OCI-LY3 (cell line): ENCODE data around the gene NOL4.

ENCODE experiments used
- H2AFZ ChIP-seq: fragments of 200-600, 300-600 bp; shearing (Covaris generic); 2 replicates; pipeline ENCODE4 v1.6.0; 2014; ENCODE audit warnings: antibody characterized with exemption, low read depth, low read length
- H3K27ac ChIP-seq: fragments of 200-600, 300-600 bp; sonication (generic); 2 replicates; pipeline ENCODE4 v1.5.1; 2014; ENCODE audit warnings: mild to moderate bottlenecking, low read length, moderate library complexity, mixed read lengths
- H3K27me3 ChIP-seq: fragments of 200-600, 300-600 bp; sonication (generic); 2 replicates; pipeline ENCODE4 v1.6.1; 2014; ENCODE audit warnings: low read depth, low read length, mixed read lengths
- H3K36me3 ChIP-seq: fragments of 200-600, 300-600 bp; sonication (generic); replicated peaks from 2 replicates; pipeline ENCODE3; 2014; ENCODE audit warnings: low read depth, low read length, mixed read lengths
- H3K4me1 ChIP-seq: fragments of 300-600, 200-600 bp; sonication (generic); 2 replicates; pipeline ENCODE4 v1.6.1; 2014; ENCODE audit warnings: low read length, mixed read lengths
- H3K4me2 ChIP-seq: fragments of 200-600, 300-600 bp; sonication (generic); 2 replicates; pipeline ENCODE4 v1.6.1; 2014; ENCODE audit warnings: low read length, mixed read lengths
- H3K4me3 ChIP-seq: fragments of 300-600, 200-600 bp; sonication (generic); 2 replicates; pipeline ENCODE4 v1.5.1; 2014; ENCODE audit warnings: antibody characterized with exemption, mild to moderate bottlenecking, low read length, moderate library complexity
- H3K79me2 ChIP-seq: fragments of 300-600, 200-600 bp; shearing (Covaris generic); 2 replicates; pipeline ENCODE4 v1.6.1; 2014; ENCODE audit warnings: mild to moderate bottlenecking, low read length, mixed read lengths
- H3K9ac ChIP-seq: fragments of 300-600, 200-600 bp; shearing (Covaris generic); 2 replicates; pipeline ENCODE4 v1.6.0; 2014; ENCODE audit warnings: mild to moderate bottlenecking, low read length, moderate library complexity
- H3K9me3 ChIP-seq: fragments of 200-600, 300-600 bp; shearing (Covaris generic); 2 replicates; pipeline ENCODE4 v1.6.1; 2014; ENCODE audit warnings: low read length, mixed read lengths; ENCODE audit not compliant: insufficient read depth
- H4K20me1 ChIP-seq: fragments of 200-600, 300-600 bp; sonication (generic); 2 replicates; pipeline ENCODE4 v1.6.1; 2016; ENCODE audit warnings: low read length, mixed read lengths; ENCODE audit not compliant: insufficient read depth
- EZH2phosphoT487 ChIP-seq: fragments of 200-600 bp; shearing (Covaris generic); IDR thresholded peaks from 2 replicates; pipeline ENCODE4 v1.6.1; 2018; ENCODE audit warnings: antibody characterized with exemption, mixed run types, low read depth
- TF ChIP-seq, protein P1 (sequence below): fragments of 200-600, 300-600 bp; sonication (generic); IDR thresholded peaks from 2 replicates; pipeline ENCODE4 v1.5.1; 2014; ENCODE audit warnings: antibody characterized with exemption, low read length, low read depth

NOL4 gene

DNA sequence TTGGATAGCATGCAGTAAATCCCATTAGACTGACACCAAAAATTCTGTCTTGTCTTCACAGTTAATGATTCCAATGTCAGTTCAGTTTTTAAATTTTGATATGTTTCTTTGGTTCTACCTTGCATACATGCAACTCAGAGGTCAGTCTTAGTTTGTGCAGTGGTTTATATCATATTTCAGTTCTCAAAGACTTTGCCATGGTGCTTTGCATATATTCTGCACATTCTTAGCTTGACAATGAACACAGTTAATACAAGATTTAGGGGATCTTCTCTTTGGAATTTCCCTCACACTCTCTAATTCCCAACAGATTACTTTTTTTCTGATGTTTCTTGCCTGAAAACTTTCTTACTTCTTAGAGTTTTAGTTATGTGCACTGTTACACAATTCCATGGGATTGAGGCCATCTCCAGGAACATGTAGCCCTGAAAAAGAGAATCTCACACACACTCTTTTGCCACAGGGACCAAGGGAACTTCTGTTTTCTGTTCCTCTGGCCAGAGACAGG lies 17.3 kb downstream of the NOL4 start:
- Histone ChIP-seq H4K20me1 (no peaks in the 10 kb centered on the region), H3K9me3 (no peaks in the 10 kb centered on the region), H3K36me3 (no peaks in the 10 kb centered on the region), H3K9ac (no peak overlapping the region), H3K79me2 (no peaks in the 10 kb centered on the region), H3K4me3 (no peak overlapping the region), H3K4me1 (no peaks in the 10 kb centered on the region), H3K27me3 (no peaks in the 10 kb centered on the region), H3K4me2 (no peak overlapping the region), H2AFZ (no peak overlapping the region; the same call in 1 of the 2 replicates), H3K27ac (no peak overlapping the region)
- TF ChIP-seq EZH2phosphoT487: no peak

DNA sequence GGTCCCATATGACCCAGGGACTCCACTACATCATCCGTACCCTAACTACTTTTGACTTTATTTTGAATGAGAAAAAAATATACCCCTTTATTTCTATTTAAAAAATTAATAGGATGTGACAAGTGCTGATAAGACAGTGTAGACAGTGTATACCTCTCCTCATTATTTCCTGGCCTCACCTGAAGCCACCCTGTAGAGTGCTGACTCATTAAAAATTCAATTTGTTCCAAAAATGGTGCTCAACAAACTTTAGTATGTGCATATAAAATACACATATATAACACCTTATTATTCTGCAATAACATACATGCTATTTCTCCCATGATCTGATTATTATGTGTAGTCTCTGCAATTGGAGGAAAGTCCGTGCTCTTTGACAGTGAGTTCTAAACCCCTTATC lies 20.8 kb downstream of the NOL4 start:
- H3K27me3 ChIP-seq: no peaks in the 10 kb centered on the region
- H3K27ac ChIP-seq: no peak overlapping the region
- no peak overlapping the region for H3K4me2 ChIP-seq
- no peaks in the 10 kb centered on the region for H4K20me1 ChIP-seq
- no peak for TF ChIP-seq EZH2phosphoT487
- TF ChIP-seq, protein P1, sequence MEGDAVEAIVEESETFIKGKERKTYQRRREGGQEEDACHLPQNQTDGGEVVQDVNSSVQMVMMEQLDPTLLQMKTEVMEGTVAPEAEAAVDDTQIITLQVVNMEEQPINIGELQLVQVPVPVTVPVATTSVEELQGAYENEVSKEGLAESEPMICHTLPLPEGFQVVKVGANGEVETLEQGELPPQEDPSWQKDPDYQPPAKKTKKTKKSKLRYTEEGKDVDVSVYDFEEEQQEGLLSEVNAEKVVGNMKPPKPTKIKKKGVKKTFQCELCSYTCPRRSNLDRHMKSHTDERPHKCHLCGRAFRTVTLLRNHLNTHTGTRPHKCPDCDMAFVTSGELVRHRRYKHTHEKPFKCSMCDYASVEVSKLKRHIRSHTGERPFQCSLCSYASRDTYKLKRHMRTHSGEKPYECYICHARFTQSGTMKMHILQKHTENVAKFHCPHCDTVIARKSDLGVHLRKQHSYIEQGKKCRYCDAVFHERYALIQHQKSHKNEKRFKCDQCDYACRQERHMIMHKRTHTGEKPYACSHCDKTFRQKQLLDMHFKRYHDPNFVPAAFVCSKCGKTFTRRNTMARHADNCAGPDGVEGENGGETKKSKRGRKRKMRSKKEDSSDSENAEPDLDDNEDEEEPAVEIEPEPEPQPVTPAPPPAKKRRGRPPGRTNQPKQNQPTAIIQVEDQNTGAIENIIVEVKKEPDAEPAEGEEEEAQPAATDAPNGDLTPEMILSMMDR: no peak
- no peak overlapping the region for H2AFZ ChIP-seq
- H3K79me2 ChIP-seq: no peaks in the 10 kb centered on the region
- H3K4me3 ChIP-seq: no peak overlapping the region
- H3K9me3 ChIP-seq: no peaks in the 10 kb centered on the region
- H3K9ac ChIP-seq: no peak overlapping the region
- H3K36me3 ChIP-seq: no peaks in the 10 kb centered on the region
- no peaks in the 10 kb centered on the region for H3K4me1 ChIP-seq

DNA sequence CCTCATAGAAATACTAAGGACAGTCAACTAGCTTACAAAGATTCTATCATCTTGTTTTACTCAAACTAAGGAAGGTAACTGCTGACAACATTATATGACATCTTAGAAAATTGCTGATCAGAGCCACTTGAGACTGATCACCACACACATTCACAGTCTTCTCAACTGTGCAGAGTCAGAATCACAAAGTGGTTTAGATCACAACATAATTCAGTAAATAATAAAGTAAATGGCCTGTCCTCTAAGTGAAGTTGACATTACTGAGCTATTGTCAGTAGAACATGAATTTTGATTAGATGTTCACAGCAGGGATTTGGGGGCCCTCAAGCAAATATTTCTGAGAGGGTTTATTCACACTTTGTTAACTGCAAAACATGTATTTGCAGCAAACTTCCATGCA lies 28.5 kb downstream of the NOL4 start:
- H3K27ac ChIP-seq: no peak overlapping the region
- no peaks in the 10 kb centered on the region for H4K20me1 ChIP-seq
- no peak overlapping the region for H3K4me3 ChIP-seq
- no peak overlapping the region for H3K9ac ChIP-seq
- H3K27me3 ChIP-seq: no peaks in the 10 kb centered on the region
- H3K79me2 ChIP-seq: no peaks in the 10 kb centered on the region
- H2AFZ ChIP-seq: no peak overlapping the region
- no peaks in the 10 kb centered on the region for H3K36me3 ChIP-seq
- no peaks in the 10 kb centered on the region for H3K4me1 ChIP-seq
- TF ChIP-seq EZH2phosphoT487: no peak
- TF ChIP-seq, protein P1: no peak
- no peak overlapping the region for H3K4me2 ChIP-seq
- no peaks in the 10 kb centered on the region for H3K9me3 ChIP-seq

DNA sequence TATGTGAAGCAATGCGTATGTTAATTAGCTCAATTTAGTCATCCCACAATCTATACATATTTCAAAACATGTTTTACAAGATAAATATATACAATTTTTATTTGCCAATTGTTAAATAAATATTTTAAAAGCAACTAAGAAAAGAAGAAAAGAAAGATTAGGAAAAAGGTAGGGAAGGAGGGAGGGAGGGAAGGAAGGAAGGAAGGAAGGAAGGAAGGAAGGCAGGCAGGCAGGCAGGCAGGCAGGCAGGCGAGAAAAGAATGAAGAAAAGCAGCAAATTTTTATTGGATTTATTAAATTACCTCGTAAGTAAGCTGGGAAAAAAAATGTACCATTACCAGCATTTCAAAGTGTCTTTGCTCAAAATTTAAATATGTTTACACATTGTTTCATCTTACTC lies 30.5 kb downstream of the NOL4 start:
- TF ChIP-seq, protein P1: no peak
- TF ChIP-seq EZH2phosphoT487: no peak
- Histone ChIP-seq H3K9ac (no peak overlapping the region), H3K36me3 (no peaks in the 10 kb centered on the region), H3K27me3 (no peaks in the 10 kb centered on the region), H3K4me3 (no peak overlapping the region), H3K79me2 (no peaks in the 10 kb centered on the region), H4K20me1 (no peaks in the 10 kb centered on the region), H3K9me3 (no peaks in the 10 kb centered on the region), H3K4me2 (no peak overlapping the region), H3K4me1 (peaks cover under 1% of the 10 kb centered on the region), H2AFZ (no peak overlapping the region), H3K27ac (no peak overlapping the region)
